GM18861 (cell line): ENCODE data around the gene CASQ1.

Experiments
- ATAC-seq: cut with Tn5 transposase; IDR thresholded peaks from one replicate; pipeline ENCODE4 v1.9.1; 2021; ENCODE audit not compliant: unreplicated experiment

Gene CASQ1

GRCh38 chr1:160189649-160190625, at the start of gene CASQ1:
Gene CASQ1 (plus strand): TSS chr1:160190575. CDS start chr1:160190752, 177 bp downstream.
- ATAC-seq = no peak

- ATAC-seq = no peak
These were observed 46.7 kb upstream of the CASQ1 start for GRCh38 chr1:160143695-160144094.

- no peak for ATAC-seq
These were observed 45.5 kb upstream of the CASQ1 start for GRCh38 chr1:160144921-160145320.

DNA sequence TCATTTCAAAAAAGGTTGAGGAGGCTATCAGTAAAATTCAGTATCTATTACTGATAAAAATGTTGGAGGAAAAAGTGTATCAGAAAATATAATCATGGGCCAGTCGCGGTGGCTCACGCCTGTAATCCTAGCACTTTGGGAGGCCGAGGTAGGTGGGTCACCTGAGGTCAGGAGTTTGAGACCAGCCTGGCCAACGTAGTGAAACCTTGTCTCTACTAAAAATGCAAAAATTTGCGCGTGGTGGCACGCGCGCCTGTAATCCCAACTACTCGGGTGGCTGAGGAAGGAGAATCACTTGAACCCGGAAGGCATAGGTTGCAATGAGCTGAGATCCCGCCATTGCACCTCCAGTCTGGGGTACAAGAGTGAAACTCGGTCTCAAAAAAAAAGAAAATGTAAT, 44.3 kb upstream of the CASQ1 start:
- ATAC-seq = no peak

- no peak for ATAC-seq
These were observed 42.3 kb upstream of the CASQ1 start for GRCh38 chr1:160148121-160148520.

DNA sequence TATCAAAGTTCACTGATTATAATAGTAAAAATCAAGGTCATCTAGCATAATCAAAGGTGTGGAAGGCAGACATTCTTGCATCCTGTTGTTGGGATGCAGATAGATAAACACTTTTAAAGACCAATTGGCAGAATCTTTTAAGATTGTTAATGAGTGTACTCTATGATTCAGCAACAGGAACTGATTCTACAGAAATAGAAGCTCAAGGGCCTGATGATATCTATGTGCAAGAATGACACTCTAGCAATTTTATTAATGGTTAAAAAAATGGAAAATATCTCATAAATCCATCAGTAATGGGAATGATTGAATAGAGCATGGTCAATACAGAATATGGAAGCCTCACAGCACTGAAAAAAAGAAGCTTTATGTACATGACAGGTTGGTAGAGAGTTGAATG, 41.1 kb upstream of the CASQ1 start:
- ATAC-seq = no peak

GRCh38 chr1:160149716-160150115, 40.7 kb upstream of the CASQ1 start:
- no peak for ATAC-seq

GRCh38 chr1:160151303-160151702, 39.1 kb upstream of the CASQ1 start, which contains the start of gene ATP1A4:
Gene ATP1A4 (plus strand): TSS chr1:160151603. CDS start chr1:160152041, 438 bp downstream.
- no peak for ATAC-seq

GRCh38 chr1:160154790-160155189, 35.6 kb upstream of the CASQ1 start:
- ATAC-seq = no peak

- no peak for ATAC-seq
These were observed 34.0 kb upstream of the CASQ1 start for GRCh38 chr1:160156361-160156760.

- ATAC-seq = no peak
These were observed 33.2 kb upstream of the CASQ1 start for GRCh38 chr1:160157174-160157573.

DNA sequence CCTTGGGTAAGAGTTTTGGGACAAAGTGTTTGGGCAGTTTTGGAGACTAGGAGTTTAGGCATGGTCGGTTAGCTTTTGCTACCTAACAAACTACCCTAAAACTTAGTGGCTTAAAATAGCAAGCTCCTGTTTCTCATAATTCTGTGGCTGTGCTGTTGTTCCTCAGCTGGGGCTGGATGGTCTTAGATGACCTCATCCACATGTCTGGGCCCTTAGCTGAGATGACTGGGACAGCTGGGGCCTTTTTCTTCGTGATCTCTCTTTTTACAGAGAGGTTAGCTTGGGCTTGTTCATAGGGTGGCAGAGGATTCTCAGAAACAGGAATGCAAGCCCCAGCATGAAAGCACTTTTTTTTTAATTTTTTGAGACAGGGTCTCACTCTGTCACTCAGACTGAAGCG, 32.3 kb upstream of the CASQ1 start:
- no peak for ATAC-seq

DNA sequence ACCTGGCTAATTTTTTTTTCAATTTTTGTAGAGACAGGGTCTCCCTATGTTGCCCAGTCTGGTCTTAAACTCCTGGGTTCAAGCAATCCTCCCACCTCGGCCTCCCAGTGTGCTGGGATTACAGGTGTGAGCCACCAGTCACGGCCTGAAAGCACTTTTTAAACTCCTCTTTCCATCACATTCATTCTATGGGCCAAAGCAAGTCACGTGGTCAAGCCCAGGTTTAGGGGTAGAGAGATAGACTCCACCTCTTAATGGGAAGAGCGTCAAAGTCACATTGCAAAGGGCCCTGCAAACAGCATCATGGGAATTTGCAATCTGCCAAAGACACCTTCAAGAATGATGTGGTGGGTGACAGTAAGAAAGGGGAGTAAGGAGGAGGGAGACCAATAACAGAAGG, 31.8 kb upstream of the CASQ1 start:
- no peak for ATAC-seq

GRCh38 chr1:160159846-160160245, 30.5 kb upstream of the CASQ1 start:
- ATAC-seq = no peak

DNA sequence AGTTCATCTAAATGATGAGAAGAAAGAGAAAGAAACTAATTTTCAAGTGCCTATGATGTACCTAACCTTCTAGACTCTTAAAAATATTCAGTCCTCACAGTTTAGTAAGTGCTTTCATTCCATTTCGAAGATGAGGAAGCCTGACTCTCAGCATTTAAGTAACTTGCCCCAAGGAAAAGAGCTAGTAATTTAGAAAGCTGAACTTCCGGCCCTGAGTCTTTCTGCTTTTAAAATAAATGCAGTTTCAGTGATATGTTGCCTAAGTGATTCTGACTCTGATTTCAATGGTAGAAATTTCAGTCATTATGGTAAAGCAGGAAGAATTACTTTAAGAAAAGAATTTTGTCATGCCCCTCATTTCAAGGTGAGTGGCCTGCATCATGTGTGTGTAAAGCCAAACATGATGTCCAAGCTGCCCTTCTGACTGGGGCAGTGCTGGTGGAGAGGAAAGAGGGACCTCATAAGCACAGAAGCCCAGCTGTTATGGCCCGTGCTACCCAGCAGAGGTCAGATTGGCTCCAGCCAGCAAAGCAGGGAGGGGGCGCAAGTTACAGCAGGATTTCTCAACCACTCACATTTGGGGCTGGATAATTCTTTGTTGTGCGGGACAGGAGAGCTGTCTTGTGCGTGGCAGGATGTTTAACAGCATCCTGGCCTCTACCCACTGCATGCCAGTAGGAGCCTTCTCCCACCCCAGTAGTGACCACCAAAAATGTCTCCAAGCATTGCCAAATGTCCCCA, 28.2 kb upstream of the CASQ1 start:
- no peak for ATAC-seq

GRCh38 chr1:160162931-160163330, 27.4 kb upstream of the CASQ1 start:
- ATAC-seq = no peak

DNA sequence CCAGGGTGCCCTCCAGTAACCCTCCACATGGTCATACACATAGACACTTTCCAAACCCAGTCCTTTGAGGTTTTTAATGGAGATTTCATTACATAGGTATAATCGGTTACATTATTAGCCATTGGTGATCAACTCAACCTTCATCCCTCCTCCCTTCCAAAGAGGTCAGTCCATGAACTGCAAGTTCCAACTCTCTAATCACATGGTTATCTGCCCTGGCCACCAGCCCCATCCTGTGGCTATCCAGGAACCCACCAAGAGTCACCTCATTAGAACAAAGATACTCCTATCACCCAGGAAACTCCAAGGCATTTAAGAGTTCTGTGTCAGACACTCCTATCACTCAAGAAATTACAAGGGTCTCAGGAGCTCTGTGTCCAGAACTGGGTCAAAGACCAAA, 26.8 kb upstream of the CASQ1 start:
- no peak for ATAC-seq

- no peak for ATAC-seq
These were observed 26.3 kb upstream of the CASQ1 start for GRCh38 chr1:160164121-160164520.

DNA sequence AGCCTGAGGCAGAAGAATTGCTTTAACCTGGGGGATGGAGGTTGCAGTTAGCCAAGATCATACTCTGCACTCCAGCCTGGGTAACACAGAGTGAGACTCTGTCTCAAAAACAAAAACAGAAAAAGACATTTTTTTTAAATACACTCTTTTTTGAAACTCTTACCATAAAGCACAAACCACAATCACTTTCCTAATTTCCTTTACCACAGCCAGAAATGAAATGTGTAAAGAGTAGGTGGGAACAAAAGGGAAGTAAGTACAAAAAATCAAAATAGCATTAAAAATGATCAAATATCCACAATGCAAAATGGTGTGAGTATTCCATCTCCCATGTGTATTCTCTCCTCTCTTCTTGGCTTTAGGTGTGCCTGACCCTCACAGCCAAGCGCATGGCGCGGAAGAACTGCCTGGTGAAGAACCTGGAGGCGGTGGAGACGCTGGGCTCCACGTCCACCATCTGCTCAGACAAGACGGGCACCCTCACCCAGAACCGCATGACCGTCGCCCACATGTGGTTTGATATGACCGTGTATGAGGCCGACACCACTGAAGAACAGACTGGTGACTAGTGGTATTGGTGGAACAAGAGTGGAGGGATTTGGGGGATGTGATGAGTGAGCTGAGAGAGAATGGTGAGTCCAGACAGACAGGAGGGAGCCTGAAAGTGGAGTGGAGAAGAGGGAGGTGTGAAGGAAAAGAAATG, 24.1 kb upstream of the CASQ1 start:
- ATAC-seq = no peak

GRCh38 chr1:160167056-160167455, 23.3 kb upstream of the CASQ1 start:
- ATAC-seq = no peak

DNA sequence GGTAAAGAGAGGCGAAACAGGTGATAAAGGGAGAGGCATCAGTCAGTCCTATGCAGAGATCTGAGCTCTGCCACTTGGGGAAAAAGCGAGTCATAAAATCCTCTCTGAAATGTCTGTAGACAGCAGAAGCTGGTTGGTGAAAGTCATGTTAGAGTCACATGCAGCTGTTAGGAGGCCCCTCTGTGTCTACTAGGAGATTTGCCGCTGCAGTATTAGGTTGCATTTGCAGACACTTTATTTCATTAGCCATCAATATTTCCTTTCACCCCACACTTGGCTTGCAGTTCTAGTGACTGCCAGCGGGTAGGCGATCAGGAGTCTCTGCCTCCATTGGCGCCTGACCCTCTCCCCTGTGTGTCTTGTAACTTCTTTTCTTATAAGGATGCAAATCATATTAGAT, 22.8 kb upstream of the CASQ1 start:
- no peak for ATAC-seq
